ENCODE data around the gene LAMA2. TPM values are rescaled to one million over a fixed set of nuclear protein-coding genes. Genes with fewer than 3 reads are reported as not detected.

LAMA2 gene
- total RNA-seq, 2 donors from 2014 or later = 3.6 to 7.5 TPM

DNA sequence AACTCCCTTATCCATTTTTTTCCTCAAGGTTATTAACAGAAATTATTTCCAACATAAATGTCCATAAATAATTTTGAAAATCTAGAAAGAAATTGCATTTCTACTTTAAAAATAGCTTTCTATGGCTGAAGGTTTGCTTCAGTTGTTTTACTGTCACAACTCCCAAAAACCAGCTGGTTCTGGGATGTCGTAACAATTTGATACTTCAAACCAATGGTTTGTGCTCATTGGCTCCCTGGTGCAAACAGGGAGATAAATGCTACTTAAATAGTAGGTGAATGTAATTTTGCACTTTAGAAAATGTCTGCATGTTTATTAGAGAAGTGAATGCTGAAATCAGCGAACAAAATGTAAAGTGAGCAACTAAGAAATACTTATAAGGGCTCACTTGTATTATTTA is 31.1 kb downstream of the LAMA2 start:
- Histone ChIP-seq H3K9ac (ENCODE audit: low read depth in 2 of 2, low read length in 2 of 2) (no peak overlapping the region), H3K4me3 (no peak overlapping the region), H3K27me3 (no peaks in the 10 kb centered on the region), H3K9me3 (no peaks in the 10 kb centered on the region), H3K27ac (no peak overlapping the region), H3K36me3 (no peaks in the 10 kb centered on the region), H3K4me1 (no peaks in the 10 kb centered on the region)
- TF ChIP-seq, protein P1, sequence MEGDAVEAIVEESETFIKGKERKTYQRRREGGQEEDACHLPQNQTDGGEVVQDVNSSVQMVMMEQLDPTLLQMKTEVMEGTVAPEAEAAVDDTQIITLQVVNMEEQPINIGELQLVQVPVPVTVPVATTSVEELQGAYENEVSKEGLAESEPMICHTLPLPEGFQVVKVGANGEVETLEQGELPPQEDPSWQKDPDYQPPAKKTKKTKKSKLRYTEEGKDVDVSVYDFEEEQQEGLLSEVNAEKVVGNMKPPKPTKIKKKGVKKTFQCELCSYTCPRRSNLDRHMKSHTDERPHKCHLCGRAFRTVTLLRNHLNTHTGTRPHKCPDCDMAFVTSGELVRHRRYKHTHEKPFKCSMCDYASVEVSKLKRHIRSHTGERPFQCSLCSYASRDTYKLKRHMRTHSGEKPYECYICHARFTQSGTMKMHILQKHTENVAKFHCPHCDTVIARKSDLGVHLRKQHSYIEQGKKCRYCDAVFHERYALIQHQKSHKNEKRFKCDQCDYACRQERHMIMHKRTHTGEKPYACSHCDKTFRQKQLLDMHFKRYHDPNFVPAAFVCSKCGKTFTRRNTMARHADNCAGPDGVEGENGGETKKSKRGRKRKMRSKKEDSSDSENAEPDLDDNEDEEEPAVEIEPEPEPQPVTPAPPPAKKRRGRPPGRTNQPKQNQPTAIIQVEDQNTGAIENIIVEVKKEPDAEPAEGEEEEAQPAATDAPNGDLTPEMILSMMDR (IDR thresholded peaks at IDR 0.05) = no peak
- no peak for DNase-seq
- intact Hi-C loops (cut with DNase I) = no loop called here

DNA sequence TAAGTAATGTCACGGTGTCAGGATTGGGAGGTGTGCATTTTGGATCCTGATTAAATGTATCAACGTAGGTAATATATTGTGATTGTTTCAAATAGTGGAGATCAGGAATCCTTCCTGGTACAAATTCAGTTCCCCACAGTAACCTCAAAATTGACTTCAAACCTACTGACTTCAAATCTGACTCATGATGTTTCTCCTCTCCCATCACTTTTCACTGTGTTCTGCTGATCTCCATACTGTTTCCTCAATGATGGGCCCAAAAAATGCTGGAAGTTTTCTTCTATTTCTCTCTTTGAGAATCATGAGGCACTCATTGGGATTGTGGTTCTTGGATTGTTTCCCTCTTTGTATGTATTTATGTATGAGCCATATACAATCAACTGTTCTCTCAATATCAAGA is 35.9 kb downstream of the LAMA2 start:
- Histone ChIP-seq H3K27ac (no peak overlapping the region), H3K9ac (ENCODE audit: low read depth in 2 of 2, low read length in 2 of 2) (no peak overlapping the region), H3K4me1 (no peaks in the 10 kb centered on the region), H3K27me3 (no peaks in the 10 kb centered on the region), H3K4me3 (no peak overlapping the region), H3K9me3 (no peaks in the 10 kb centered on the region), H3K36me3 (no peaks in the 10 kb centered on the region)
- TF ChIP-seq, protein P1 (IDR thresholded peaks at IDR 0.05) = no peak
- intact Hi-C loops (cut with DNase I) = no loop called here
- DNase-seq = no peak

DNA sequence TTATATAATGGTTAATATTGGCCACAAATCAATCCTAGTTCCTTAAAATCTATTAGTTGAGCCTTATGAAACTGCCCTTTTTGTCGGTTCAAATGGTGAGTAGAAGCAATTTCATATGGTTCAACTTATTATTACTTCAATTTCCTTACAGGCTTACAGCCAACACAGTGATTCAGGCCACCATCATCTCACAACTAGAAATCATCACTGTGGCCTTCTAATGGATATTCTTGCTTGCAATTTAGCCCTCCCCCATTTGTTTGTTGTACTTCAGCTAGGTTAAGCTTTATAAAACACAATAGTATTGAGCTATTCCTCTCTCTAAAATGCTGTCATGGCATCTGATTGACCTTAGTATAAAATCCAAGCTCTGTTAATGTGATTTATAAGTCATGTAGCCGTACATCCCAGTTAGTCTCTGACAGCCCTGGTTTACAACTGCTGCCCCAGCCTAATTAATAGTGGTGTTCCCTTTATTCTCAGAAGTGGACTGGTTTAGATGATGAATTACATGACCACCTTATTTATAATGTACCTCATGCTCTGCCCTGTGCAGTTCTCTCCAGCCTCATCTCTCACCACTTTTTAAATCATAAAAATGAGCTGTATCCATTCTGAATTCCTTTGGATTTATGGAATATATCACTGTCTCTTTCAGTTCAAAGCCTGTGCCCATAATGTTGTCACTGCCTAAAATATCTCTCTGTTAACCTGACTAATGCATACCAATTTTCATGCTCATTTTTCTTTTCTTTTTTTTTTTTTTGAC is 36.7 kb downstream of the LAMA2 start:
- Histone ChIP-seq H3K9me3 (no peaks in the 10 kb centered on the region), H3K27me3 (no peaks in the 10 kb centered on the region), H3K4me3 (no peak overlapping the region), H3K36me3 (no peaks in the 10 kb centered on the region), H3K27ac (no peak overlapping the region), H3K4me1 (no peaks in the 10 kb centered on the region), H3K9ac (ENCODE audit: low read depth in 2 of 2, low read length in 2 of 2) (no peak overlapping the region)
- TF ChIP-seq, protein P1 (IDR thresholded peaks at IDR 0.05) = no peak
- intact Hi-C loops (cut with DNase I) = no loop called here
- DNase-seq = no peak

DNA sequence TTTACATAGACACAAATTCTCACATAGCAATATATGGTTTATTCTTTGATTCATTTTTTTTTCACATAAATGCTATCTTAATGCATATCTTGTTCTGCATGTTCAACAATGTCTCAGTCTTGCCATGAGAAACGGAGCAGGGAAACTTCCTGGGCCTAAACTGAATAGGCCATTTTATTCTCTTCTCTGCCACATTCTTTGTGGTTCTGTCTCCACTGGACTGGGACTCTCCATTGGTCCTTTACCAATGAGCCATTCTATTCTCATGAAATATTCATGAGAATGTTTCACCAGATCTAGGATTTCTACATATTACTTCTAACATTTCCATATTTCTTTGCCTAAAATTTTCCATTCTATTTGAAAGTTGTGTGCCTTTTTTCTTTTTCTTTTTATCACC is 42.8 kb downstream of the LAMA2 start:
- TF ChIP-seq, protein P1 (IDR thresholded peaks at IDR 0.05) = no peak
- Histone ChIP-seq H3K36me3 (no peaks in the 10 kb centered on the region), H3K9ac (ENCODE audit: low read depth in 2 of 2, low read length in 2 of 2) (no peak overlapping the region), H3K27me3 (no peaks in the 10 kb centered on the region), H3K9me3 (no peaks in the 10 kb centered on the region), H3K27ac (no peak overlapping the region), H3K4me1 (no peaks in the 10 kb centered on the region), H3K4me3 (no peak overlapping the region)
- DNase-seq = no peak
- intact Hi-C loops (cut with DNase I) = no loop called here

DNA sequence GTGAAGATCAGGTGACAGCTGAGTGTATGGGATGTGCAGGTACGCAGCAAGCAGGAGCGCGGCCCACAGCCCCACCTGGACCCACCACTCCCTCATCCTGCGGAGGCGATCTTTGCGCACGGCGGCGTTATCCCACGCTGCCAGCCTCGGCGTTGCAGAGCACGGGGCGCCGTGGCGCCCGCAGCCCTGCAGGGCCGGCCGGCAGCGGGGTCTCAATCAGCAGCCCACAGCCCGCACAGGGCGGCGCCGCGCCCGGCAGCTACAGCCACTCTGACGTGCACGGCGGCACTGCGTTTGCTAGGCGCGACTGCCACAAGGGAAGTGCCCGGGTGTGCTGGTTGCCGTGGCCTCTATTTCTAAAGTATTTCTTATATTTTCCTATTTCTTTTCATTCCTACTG is 46.9 kb downstream of the LAMA2 start:
- DNase-seq = no peak

More for the DNA sequence above, 46.9 kb downstream of the LAMA2 start:
- no peak overlapping the region for H3K4me3 ChIP-seq
- H3K27ac ChIP-seq = no peak overlapping the region
- no peaks in the 10 kb centered on the region for H3K4me1 ChIP-seq
- H3K36me3 ChIP-seq = no peaks in the 10 kb centered on the region
- TF ChIP-seq, protein P1 (IDR thresholded peaks at IDR 0.05) = no peak
- H3K9ac ChIP-seq (ENCODE audit: low read depth in 2 of 2, low read length in 2 of 2) = no peak overlapping the region
- no peaks in the 10 kb centered on the region for H3K27me3 ChIP-seq
- intact Hi-C loops (cut with DNase I) = no loop called here
- no peaks in the 10 kb centered on the region for H3K9me3 ChIP-seq

Data from colonic mucosa (tissue), 4 donors.